PC-3 (cell line): ENCODE data around the gene CARD11. TPM values are rescaled to one million over a fixed set of nuclear protein-coding genes. Genes with fewer than 3 reads are reported as not detected.

ENCODE experiments used
- ATAC-seq: fragments of 200-7000 bp; cut with Tn5 transposase; 2 replicates; pipeline ENCODE4 v1.9.1; 2020; ENCODE audit warnings: mild to moderate bottlenecking, moderate library complexity
- BruUV-seq: library from RNA; stranded (reverse); fragments of 400-500 nt; replicated peaks from 2 replicates; lab custom pipeline; 2021; lab: Mats Ljungman, UMichigan
- CTCF ChIA-PET: fragments of 300-600 bp; sonication (Branson Sonifier 250); formaldehyde crosslinking; loops from one replicate; lab custom pipeline; 2022; ENCODE audit warnings: antibody characterized with exemption; lab: Charles Lee
- POLR2A ChIA-PET: fragments of 300-600 bp; sonication (Branson Sonifier 250); formaldehyde crosslinking; loops from one replicate; lab custom pipeline; 2022; ENCODE audit warnings: antibody characterized with exemption; ENCODE audit not compliant: unreplicated experiment; lab: Charles Lee
- DNase-seq: peaks from one replicate; pipeline ENCODE4 v3.0.0-alpha.2; 2015
- H2AFZ ChIP-seq: fragments of 300-600 bp; sonication (generic); 2 replicates; pipeline ENCODE4 v1.6.0; 2016; ENCODE audit warnings: antibody characterized with exemption, low read length
- H3F3A ChIP-seq: fragments of 300-600 bp; sonication (generic); one replicate; pipeline ENCODE4 v1.6.0; 2017; ENCODE audit warnings: antibody characterized with exemption, low read length, control low read depth, mild to moderate bottlenecking; ENCODE audit not compliant: unreplicated experiment
- H3K27ac ChIP-seq: fragments of 300-600 bp; sonication (generic); 2 replicates; pipeline ENCODE4 v1.5.1; 2016; ENCODE audit warnings: mild to moderate bottlenecking, low read length
- H3K27me3 ChIP-seq: fragments of 300-600 bp; sonication (generic); 2 replicates; pipeline ENCODE4 v1.6.1; 2016; ENCODE audit warnings: low read length, mixed read lengths
- H3K36me3 ChIP-seq: fragments of 300-600 bp; sonication (generic); 2 replicates; pipeline ENCODE4 v1.6.1; 2016; ENCODE audit warnings: low read depth, mixed run types, low read length, mixed read lengths
- H3K4me1 ChIP-seq: fragments of 300-600 bp; sonication (generic); 2 replicates; pipeline ENCODE4 v1.5.1; 2016; ENCODE audit warnings: low read length; ENCODE audit not compliant: insufficient read depth
- H3K4me2 ChIP-seq: fragments of 300-600 bp; sonication (generic); 2 replicates; pipeline ENCODE4 v1.6.0; 2016; ENCODE audit warnings: low read length
- H3K4me3 ChIP-seq: fragments of 300-600 bp; sonication (generic); 2 replicates; pipeline ENCODE4 v1.5.1; 2016; ENCODE audit warnings: mild to moderate bottlenecking, low read length, mixed read lengths
- H3K79me2 ChIP-seq: fragments of 300-600 bp; sonication (generic); 2 replicates; pipeline ENCODE4 v1.6.1; 2017; ENCODE audit warnings: low read length, mixed read lengths
- H3K9ac ChIP-seq: fragments of 300-600 bp; sonication (generic); 2 replicates; pipeline ENCODE4 v1.6.0; 2016; ENCODE audit warnings: mild to moderate bottlenecking, low read length
- H3K9me2 ChIP-seq: fragments of 300-600 bp; sonication (generic); replicated peaks from 2 replicates; pipeline ENCODE4 v1.6.1; 2016; ENCODE audit warnings: mixed run types, low read length, mixed read lengths
- H3K9me3 ChIP-seq: fragments of 300-600 bp; sonication (generic); 2 replicates; pipeline ENCODE4 v1.6.1; 2016; ENCODE audit warnings: low read length, mixed read lengths
- H4K20me1 ChIP-seq: fragments of 300-600 bp; sonication (generic); 2 replicates; pipeline ENCODE4 v1.6.1; 2016; ENCODE audit warnings: low read length, mixed read lengths
- EZH2 ChIP-seq: fragments of 300-600 bp; sonication (generic); IDR thresholded peaks from one replicate; pipeline ENCODE4 v1.6.1; 2017; ENCODE audit warnings: antibody characterized with exemption, mild to moderate bottlenecking, low read length; ENCODE audit not compliant: unreplicated experiment
- EZH2phosphoT487 ChIP-seq: fragments of 300-600 bp; sonication (generic); IDR thresholded peaks from 2 replicates; pipeline ENCODE4 v1.6.1; 2018; ENCODE audit warnings: mild to moderate bottlenecking, antibody characterized with exemption, low read length, borderline replicate concordance
- intact Hi-C: fragments of 100-400 bp; cut with micrococcal nuclease; formaldehyde crosslinking; loops from 2 replicates; pipeline ENCODE4 v1.9.0; 2023
- total RNA-seq: library from RNA; depleted of rRNA; stranded (reverse); fragments of >200 nt; gene quantifications from 2 replicates; pipeline ENCODE4 v1.2.3, GENCODE V29; 2014
- TF ChIP-seq, protein P1 (sequence below): fragments of 300-600 bp; sonication (generic); conservative IDR thresholded peaks from 2 replicates; pipeline ENCODE4 v1.5.1; 2017; ENCODE audit warnings: antibody characterized with exemption, low read depth, mild to moderate bottlenecking, low read length

The CARD11 gene
- total RNA-seq, 1 experiment from 2014 or later: not detected

GRCh38 chr7:3076163-3076562 lies 32.5 kb upstream of the CARD11 start:
- Histone ChIP-seq H3K27ac (no peak overlapping the region), H3K4me1 (no peaks in the 10 kb centered on the region), H4K20me1 (no peaks in the 10 kb centered on the region), H3K36me3 (no peaks in the 10 kb centered on the region), H3K9me2 (no peaks in the 10 kb centered on the region), H2AFZ (no peak overlapping the region), H3F3A (no peaks in the 10 kb centered on the region), H3K9me3 (no peaks in the 10 kb centered on the region; the same call in 1 of the 2 replicates), H3K79me2 (no peaks in the 10 kb centered on the region), H3K4me3 (no peak overlapping the region), H3K9ac (no peak overlapping the region), H3K4me2 (no peak overlapping the region), H3K27me3 (no peaks in the 10 kb centered on the region; the same call in 1 of the 2 replicates)
- intact Hi-C loops: no loop called here
- ChIA-PET POLR2A (no interaction called here), CTCF (no interaction called here)
- ATAC-seq (no peak), DNase-seq (no peak)
- BruUV-seq: no TSS peak
- TF ChIP-seq EZH2 (no peak), EZH2phosphoT487 (no peak)
- TF ChIP-seq, protein P1, sequence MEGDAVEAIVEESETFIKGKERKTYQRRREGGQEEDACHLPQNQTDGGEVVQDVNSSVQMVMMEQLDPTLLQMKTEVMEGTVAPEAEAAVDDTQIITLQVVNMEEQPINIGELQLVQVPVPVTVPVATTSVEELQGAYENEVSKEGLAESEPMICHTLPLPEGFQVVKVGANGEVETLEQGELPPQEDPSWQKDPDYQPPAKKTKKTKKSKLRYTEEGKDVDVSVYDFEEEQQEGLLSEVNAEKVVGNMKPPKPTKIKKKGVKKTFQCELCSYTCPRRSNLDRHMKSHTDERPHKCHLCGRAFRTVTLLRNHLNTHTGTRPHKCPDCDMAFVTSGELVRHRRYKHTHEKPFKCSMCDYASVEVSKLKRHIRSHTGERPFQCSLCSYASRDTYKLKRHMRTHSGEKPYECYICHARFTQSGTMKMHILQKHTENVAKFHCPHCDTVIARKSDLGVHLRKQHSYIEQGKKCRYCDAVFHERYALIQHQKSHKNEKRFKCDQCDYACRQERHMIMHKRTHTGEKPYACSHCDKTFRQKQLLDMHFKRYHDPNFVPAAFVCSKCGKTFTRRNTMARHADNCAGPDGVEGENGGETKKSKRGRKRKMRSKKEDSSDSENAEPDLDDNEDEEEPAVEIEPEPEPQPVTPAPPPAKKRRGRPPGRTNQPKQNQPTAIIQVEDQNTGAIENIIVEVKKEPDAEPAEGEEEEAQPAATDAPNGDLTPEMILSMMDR: no peak

GRCh38 chr7:3075441-3075840 lies 31.8 kb upstream of the CARD11 start:
- POLR2A ChIA-PET: no interaction called here
- H3K27me3 ChIP-seq: no peaks in the 10 kb centered on the region; the same call in 1 of the 2 replicates
- CTCF ChIA-PET: no interaction called here
- H3F3A ChIP-seq: no peaks in the 10 kb centered on the region
- ATAC-seq (no peak), DNase-seq (no peak)
- H3K79me2 ChIP-seq: no peaks in the 10 kb centered on the region
- H3K4me1 ChIP-seq: no peaks in the 10 kb centered on the region
- no peaks in the 10 kb centered on the region for H4K20me1 ChIP-seq
- no TSS peak for BruUV-seq
- no peak overlapping the region for H3K27ac ChIP-seq
- no peak overlapping the region for H3K4me2 ChIP-seq
- no peaks in the 10 kb centered on the region for H3K36me3 ChIP-seq
- no peak overlapping the region for H2AFZ ChIP-seq
- H3K9me3 ChIP-seq: no peaks in the 10 kb centered on the region; the same call in 1 of the 2 replicates
- H3K9me2 ChIP-seq: no peaks in the 10 kb centered on the region
- intact Hi-C loops: no loop called here
- H3K4me3 ChIP-seq: no peak overlapping the region
- H3K9ac ChIP-seq: no peak overlapping the region
- TF ChIP-seq EZH2phosphoT487: no peak

DNA sequence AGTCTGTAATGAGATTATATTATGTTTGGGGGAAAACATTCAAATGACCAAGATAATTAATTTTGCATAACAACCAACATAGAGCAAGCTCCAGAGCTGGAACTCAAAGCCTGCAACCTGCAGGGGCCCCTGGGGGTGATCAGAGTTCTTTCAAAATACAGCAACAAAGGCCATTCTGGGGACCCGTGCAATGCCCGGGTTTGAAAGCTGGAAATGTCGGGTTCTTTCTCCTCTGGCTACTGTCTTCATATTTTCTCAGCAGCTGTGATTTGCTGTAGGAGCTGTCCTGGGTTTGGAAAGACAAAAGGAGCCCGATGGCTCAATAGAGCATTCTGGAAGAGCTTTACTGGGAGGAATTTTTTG lies 30.8 kb upstream of the CARD11 start:
- no peak overlapping the region for H3K9ac ChIP-seq
- TF ChIP-seq, protein P1: no peak
- no peak for TF ChIP-seq EZH2
- TF ChIP-seq EZH2phosphoT487: no peak
- H3K9me3 ChIP-seq: no peaks in the 10 kb centered on the region; the same call in 1 of the 2 replicates
- no peak for ATAC-seq
- H3K36me3 ChIP-seq: no peaks in the 10 kb centered on the region
- no peak overlapping the region for H2AFZ ChIP-seq
- H3K27ac ChIP-seq: no peak overlapping the region
- H3K27me3 ChIP-seq: no peaks in the 10 kb centered on the region; the same call in 1 of the 2 replicates
- H3K4me3 ChIP-seq: no peak overlapping the region
- no peaks in the 10 kb centered on the region for H4K20me1 ChIP-seq
- no peaks in the 10 kb centered on the region for H3K79me2 ChIP-seq
- no peak overlapping the region for H3K4me2 ChIP-seq
- no TSS peak for BruUV-seq
- no peaks in the 10 kb centered on the region for H3K4me1 ChIP-seq
- no peaks in the 10 kb centered on the region for H3F3A ChIP-seq
- ChIA-PET CTCF (no interaction called here), POLR2A (interaction anchor here (0.5 kb wide), 1 partner anchor 1293 kb away, joined by 3 read pairs; no protein-coding TSS in a partner anchor)
- intact Hi-C loops: no loop called here
- no peaks in the 10 kb centered on the region for H3K9me2 ChIP-seq
- DNase-seq: no peak
